Peyer's patch (tissue), 4 donors: ENCODE measurements around the gene MGLL. TPM values are rescaled to one million over a fixed set of nuclear protein-coding genes. Genes with fewer than 3 reads are reported as not detected.

Experiments used
- DNase-seq, 3 donors: peaks; one replicate each; pipeline ENCODE4 v3.0.0-alpha.2; 2017 to 2019
- H3K27ac ChIP-seq, 4 donors: fragments of 200-600 bp; sonication (generic); one replicate each; pipeline ENCODE4 v1.5.1; 2016 to 2019
- H3K27me3 ChIP-seq, 2 donors: fragments of 200-600 bp; sonication (generic); one replicate each; pipeline ENCODE4 v1.5.1; 2019
- H3K36me3 ChIP-seq, 3 donors: fragments of 200-600 bp; sonication (generic); one replicate each; pipeline ENCODE4 v1.5.1; 2016 to 2019
- H3K4me1 ChIP-seq, 4 donors: fragments of 200-600 bp; sonication (generic); one replicate each; pipeline ENCODE4 v1.5.1; 2016 to 2019
- H3K4me3 ChIP-seq, 4 donors: fragments of 200-600 bp; sonication (generic); 1 replicate in 3 of 4; 2 replicates in 1 of 4; pipeline ENCODE4 v1.5.1; 2016 to 2019; ENCODE audit warnings: mild to moderate bottlenecking in 1 of 4
- H3K9me3 ChIP-seq, 4 donors: fragments of 200-600 bp; sonication (generic); one replicate each; pipeline ENCODE4 v1.5.1; 2016 to 2019; ENCODE audit warnings: mild to moderate bottlenecking in 1 of 4
- CTCF ChIP-seq, 6 experiments: fragments of 450-650 bp in 4 of 6; fragments of 200-600 bp in 2 of 6; sonication (generic) in 1 of 6; IDR thresholded peaks; one replicate each; pipeline ENCODE4 v1.5.1; 2017 to 2019; ENCODE audit warnings: antibody characterized with exemption in 6 of 6, mild to moderate bottlenecking in 3 of 6, moderate library complexity in 1 of 6
- POLR2A ChIP-seq, 2 donors: fragments of 450-650 bp; IDR thresholded peaks; one replicate each; pipeline ENCODE4 v1.5.1; 2017; ENCODE audit warnings: antibody characterized with exemption in 2 of 2, mild to moderate bottlenecking in 2 of 2, moderate library complexity in 2 of 2
- total RNA-seq, 4 donors: library from RNA; depleted of rRNA; stranded (reverse); fragments of >200 nt; gene quantifications; one replicate each; pipeline ENCODE4 v1.1.0, GENCODE V29; 2016

The MGLL gene
- total RNA-seq, 4 donors from 2014 or later = 56.1 to 180 (median 143) TPM

- no peaks in the 10 kb centered on the region for H3K27me3 ChIP-seq
- no peak for TF ChIP-seq CTCF (IDR thresholded peaks at IDR 0.05)
- TF ChIP-seq POLR2A (IDR thresholded peaks at IDR 0.05) = no peak
- H3K4me3 ChIP-seq = no peak overlapping the region
- no peaks in the 10 kb centered on the region for H3K9me3 ChIP-seq
- H3K27ac ChIP-seq = no peak overlapping the region
- DNase-seq = peak in 1 of 3 donors; percentile 33
- no peaks in the 10 kb centered on the region for H3K36me3 ChIP-seq
- H3K4me1 ChIP-seq = peaks cover 0 to 34% (median 2%) of the 10 kb centered on the region in 4 donors
Measured at GRCh38 chr3:127760361-127760760, 62.0 kb downstream of the MGLL start.

- no peak overlapping the region for H3K27ac ChIP-seq
- no peaks in the 10 kb centered on the region for H3K9me3 ChIP-seq
- DNase-seq = peak in 1 of 3 donors; percentile 15
- no peaks in the 10 kb centered on the region for H3K27me3 ChIP-seq
- H3K36me3 ChIP-seq = no peaks in the 10 kb centered on the region
- peaks cover 0 to 34% (median 2%) of the 10 kb centered on the region in 4 donors for H3K4me1 ChIP-seq
- TF ChIP-seq POLR2A (IDR thresholded peaks at IDR 0.05) (no peak), CTCF (IDR thresholded peaks at IDR 0.05) (no peak)
- no peak overlapping the region for H3K4me3 ChIP-seq
Measured at GRCh38 chr3:127759826-127760225, 62.5 kb downstream of the MGLL start.

GRCh38 chr3:127758013-127758412 is 64.3 kb downstream of the MGLL start:
- Histone ChIP-seq H3K4me3 (no peak overlapping the region), H3K9me3 (no peaks in the 10 kb centered on the region), H3K27me3 (no peaks in the 10 kb centered on the region), H3K4me1 (peaks cover 0 to 20% (median 2%) of the 10 kb centered on the region in 4 donors), H3K36me3 (no peaks in the 10 kb centered on the region), H3K27ac (peak overlapping the region in 1 of 4 donors; percentile 15)
- peak in 2 of 3 donors; percentile 70 to 73 for DNase-seq
- TF ChIP-seq POLR2A (IDR thresholded peaks at IDR 0.05) (peak in 1 of 2 donors; percentile 14), CTCF (IDR thresholded peaks at IDR 0.05) (no peak)

GRCh38 chr3:127755305-127755681 is 67.0 kb downstream of the MGLL start:
- Histone ChIP-seq H3K36me3 (no peaks in the 10 kb centered on the region), H3K27ac (no peak overlapping the region), H3K27me3 (no peaks in the 10 kb centered on the region), H3K9me3 (no peaks in the 10 kb centered on the region), H3K4me1 (peaks cover 0 to 3% (median 0%) of the 10 kb centered on the region in 4 donors), H3K4me3 (no peak overlapping the region)
- TF ChIP-seq CTCF (IDR thresholded peaks at IDR 0.05) (no peak), POLR2A (IDR thresholded peaks at IDR 0.05) (no peak)
- peak in 1 of 3 donors; percentile 31 for DNase-seq

- Histone ChIP-seq H3K27me3 (no peaks in the 10 kb centered on the region), H3K4me1 (peaks cover 0 to 6% (median 2%) of the 10 kb centered on the region in 4 donors), H3K36me3 (no peaks in the 10 kb centered on the region), H3K27ac (peak overlapping the region in 2 of 4 donors; percentile 14 to 21), H3K4me3 (peak overlapping the region in 1 of 4 donors; percentile 9), H3K9me3 (no peaks in the 10 kb centered on the region)
- peak in 1 of 3 donors; percentile 25 for DNase-seq
- TF ChIP-seq CTCF (IDR thresholded peaks at IDR 0.05) (no peak), POLR2A (IDR thresholded peaks at IDR 0.05) (no peak)
Measured at GRCh38 chr3:127754411-127755304, 67.7 kb downstream of the MGLL start.
